Tibial artery (tissue), 4 donors: Measurements from ENCODE around the gene LMOD2.

Source experiments
- DNase-seq, 2 donors: peaks; one replicate each; pipeline ENCODE4 v3.0.0-alpha.2; 2019
- H3K27ac ChIP-seq, 2 donors: fragments of 200-600 bp; sonication (generic) in 1 of 2; 1 replicate in 1 of 2; 2 replicates in 1 of 2; pipeline ENCODE4 v1.5.1; 2018 to 2019; ENCODE audit warnings: mild to moderate bottlenecking in 1 of 2
- H3K27me3 ChIP-seq, 2 donors: fragments of 200-600 bp; sonication (generic) in 1 of 2; one replicate each; pipeline versions ENCODE4 v1.5.1 to v1.6.0; 2016 to 2019
- H3K36me3 ChIP-seq, 3 donors: fragments of 200-600 bp; sonication (generic) in 2 of 3; one replicate each; pipeline ENCODE4 v1.5.1; 2016 to 2019; ENCODE audit warnings: mild to moderate bottlenecking in 2 of 3
- H3K4me1 ChIP-seq, 4 donors: fragments of 200-600 bp; sonication (generic) in 2 of 4; 1 replicate in 3 of 4; 2 replicates in 1 of 4; pipeline ENCODE4 v1.5.1; 2016 to 2019
- H3K4me3 ChIP-seq, 2 donors: fragments of 200-600 bp; sonication (generic) in 1 of 2; 1 replicate in 1 of 2; 2 replicates in 1 of 2; pipeline ENCODE4 v1.5.1; 2018 to 2019; ENCODE audit warnings: mild to moderate bottlenecking in 2 of 2
- H3K9me3 ChIP-seq, 3 donors: fragments of 200-600 bp; sonication (generic) in 1 of 3; one replicate each; pipeline ENCODE4 v1.5.1; 2016 to 2019
- intact Hi-C: fragments of 100-400 bp; cut with DNase I; formaldehyde crosslinking; loops from one replicate; pipeline ENCODE4 v1.15.0; 2023; ENCODE audit warnings: low total_unique reads
- TF ChIP-seq, protein P1 (sequence below), 2 experiments: fragments of 200-600 bp in 1 of 2; fragments of 450-650 bp in 1 of 2; IDR thresholded peaks; one replicate each; pipeline ENCODE4 v1.5.1; 2017 to 2019; ENCODE audit warnings: antibody characterized with exemption in 2 of 2, mild to moderate bottlenecking in 1 of 2, moderate library complexity in 1 of 2

Gene LMOD2

DNA sequence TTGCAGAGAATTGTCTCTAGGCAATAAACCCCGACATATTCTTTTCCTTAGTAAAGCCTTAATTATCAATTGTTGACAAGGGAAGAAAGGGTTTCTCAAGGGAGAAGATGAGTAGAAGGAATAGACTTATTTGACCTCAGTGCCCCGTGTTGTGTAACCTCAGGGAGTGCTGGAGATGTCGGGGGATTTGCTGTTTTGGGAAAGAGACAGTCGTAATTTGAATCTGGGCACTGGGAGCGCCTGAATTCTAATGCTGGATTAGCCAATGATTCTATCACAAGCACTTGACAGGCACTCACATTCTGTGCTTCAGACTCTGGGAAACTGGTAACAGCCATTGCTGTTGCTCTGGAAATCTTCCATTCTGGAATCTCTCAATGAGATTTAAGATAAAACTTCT, 13.8 kb upstream of the LMOD2 start:
- H3K27me3 ChIP-seq = no peaks in the 10 kb centered on the region
- intact Hi-C loops = no loop called here
- no peaks in the 10 kb centered on the region for H3K9me3 ChIP-seq
- TF ChIP-seq, protein P1, sequence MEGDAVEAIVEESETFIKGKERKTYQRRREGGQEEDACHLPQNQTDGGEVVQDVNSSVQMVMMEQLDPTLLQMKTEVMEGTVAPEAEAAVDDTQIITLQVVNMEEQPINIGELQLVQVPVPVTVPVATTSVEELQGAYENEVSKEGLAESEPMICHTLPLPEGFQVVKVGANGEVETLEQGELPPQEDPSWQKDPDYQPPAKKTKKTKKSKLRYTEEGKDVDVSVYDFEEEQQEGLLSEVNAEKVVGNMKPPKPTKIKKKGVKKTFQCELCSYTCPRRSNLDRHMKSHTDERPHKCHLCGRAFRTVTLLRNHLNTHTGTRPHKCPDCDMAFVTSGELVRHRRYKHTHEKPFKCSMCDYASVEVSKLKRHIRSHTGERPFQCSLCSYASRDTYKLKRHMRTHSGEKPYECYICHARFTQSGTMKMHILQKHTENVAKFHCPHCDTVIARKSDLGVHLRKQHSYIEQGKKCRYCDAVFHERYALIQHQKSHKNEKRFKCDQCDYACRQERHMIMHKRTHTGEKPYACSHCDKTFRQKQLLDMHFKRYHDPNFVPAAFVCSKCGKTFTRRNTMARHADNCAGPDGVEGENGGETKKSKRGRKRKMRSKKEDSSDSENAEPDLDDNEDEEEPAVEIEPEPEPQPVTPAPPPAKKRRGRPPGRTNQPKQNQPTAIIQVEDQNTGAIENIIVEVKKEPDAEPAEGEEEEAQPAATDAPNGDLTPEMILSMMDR (IDR thresholded peaks at IDR 0.05) = no peak
- H3K4me3 ChIP-seq = no peak overlapping the region
- no peak overlapping the region for H3K27ac ChIP-seq
- no peaks in the 10 kb centered on the region for H3K36me3 ChIP-seq
- H3K4me1 ChIP-seq = peaks cover 0 to 21% (median 0%) of the 10 kb centered on the region in 4 donors
- no peak for DNase-seq

DNA sequence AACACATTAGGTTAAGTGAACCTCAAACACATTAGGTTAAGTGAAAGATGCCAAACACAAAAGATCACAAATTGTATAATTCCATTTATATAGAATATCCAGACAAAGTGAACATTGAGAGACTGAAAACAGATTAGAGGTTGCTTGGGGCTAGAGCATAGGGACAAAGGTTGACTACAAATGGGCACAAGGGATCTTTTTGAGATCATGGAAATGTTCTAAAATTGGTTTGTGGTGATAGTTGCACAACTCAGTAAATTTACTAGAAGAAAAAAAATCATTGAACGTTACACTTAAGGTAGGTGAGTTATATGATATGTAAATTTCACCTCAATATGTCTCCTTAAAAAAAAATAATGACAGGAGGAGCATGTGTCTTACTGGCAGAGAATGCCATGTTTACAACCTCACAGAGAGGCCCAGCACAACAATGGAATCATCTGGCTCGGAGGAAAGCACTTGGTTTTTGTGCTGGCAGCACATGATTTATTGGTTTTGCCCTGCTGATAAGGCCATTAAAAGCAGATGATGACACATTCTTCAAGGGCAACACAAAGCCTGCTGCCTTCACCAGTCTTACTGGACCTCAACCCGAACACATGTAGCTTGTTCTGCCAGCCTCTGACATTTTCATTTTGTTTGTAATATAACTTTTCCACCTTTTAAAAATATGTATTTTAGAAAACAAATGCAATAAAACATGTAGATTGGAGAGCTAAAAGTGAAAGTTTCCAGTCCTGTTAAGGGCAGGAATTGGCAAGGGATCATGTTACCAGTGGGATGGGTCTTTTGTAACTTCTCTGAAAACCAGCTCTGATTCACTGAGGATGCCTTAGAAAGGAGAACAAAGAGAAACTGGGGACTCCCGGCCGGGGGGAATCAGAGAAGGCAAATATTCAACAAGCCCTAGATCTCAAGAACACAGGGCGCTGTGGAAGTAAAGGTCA, 11.9 kb upstream of the LMOD2 start:
- Histone ChIP-seq H3K4me1 (peaks cover 0 to 21% (median 0%) of the 10 kb centered on the region in 4 donors), H3K9me3 (no peaks in the 10 kb centered on the region), H3K27me3 (no peaks in the 10 kb centered on the region), H3K4me3 (no peak overlapping the region), H3K36me3 (no peaks in the 10 kb centered on the region), H3K27ac (no peak overlapping the region)
- TF ChIP-seq, protein P1 (IDR thresholded peaks at IDR 0.05) = no peak
- intact Hi-C loops = no loop called here
- DNase-seq = no peak

DNA sequence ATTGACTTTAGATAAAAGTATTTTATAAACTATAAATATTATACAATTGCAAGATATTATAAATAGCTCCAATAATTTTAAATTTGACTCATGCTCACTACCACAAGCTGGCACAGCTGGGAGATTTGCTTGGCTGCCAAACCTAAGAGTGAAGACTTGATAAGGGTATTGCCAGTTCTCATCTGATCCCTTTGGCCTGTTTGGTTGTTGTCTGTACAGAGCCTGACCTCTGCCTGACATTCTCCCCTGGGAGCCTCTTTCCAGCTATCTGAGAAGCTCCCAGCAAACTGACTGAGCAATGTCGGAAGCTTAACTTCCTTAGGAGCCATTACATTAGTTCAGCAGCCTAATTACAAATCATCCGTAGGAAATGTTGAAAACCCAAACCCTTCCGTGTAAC, 10.2 kb upstream of the LMOD2 start:
- H3K36me3 ChIP-seq = no peaks in the 10 kb centered on the region
- intact Hi-C loops = no loop called here
- DNase-seq = no peak
- peaks cover 0 to 21% (median 0%) of the 10 kb centered on the region in 4 donors for H3K4me1 ChIP-seq
- H3K27ac ChIP-seq = no peak overlapping the region
- no peaks in the 10 kb centered on the region for H3K27me3 ChIP-seq
- TF ChIP-seq, protein P1 (IDR thresholded peaks at IDR 0.05) = no peak
- H3K9me3 ChIP-seq = no peaks in the 10 kb centered on the region
- no peak overlapping the region for H3K4me3 ChIP-seq

DNA sequence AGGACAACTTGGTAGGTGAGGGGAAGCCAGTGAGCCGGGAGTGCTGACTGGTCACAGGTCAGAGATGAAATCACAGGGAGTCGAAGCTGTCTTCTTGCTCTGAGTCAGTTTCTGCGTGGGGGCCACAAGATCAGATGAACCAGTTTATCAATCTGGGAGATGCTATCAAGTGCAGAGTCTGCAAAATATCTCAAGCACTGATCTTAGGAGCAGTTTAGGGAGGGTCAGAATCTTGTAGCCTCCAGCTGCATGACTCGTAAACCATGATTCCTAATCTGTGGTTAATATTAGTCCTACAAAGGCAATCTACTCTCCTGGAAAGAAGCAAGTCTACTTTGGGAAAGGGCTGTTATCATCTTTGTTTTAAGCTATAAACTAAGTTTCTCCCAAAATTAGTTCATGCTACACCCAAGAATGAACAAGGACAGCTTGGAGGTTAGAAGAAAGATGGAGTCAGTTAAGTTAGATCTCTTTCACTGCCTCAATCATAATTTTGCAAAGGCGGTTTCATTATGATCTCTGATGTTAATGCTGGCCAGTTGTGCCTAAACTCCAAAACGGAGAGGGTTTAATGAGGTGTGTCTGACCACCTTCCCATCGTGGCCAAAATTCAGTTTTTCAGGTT, 8.4 kb upstream of the LMOD2 start:
- peaks cover 0 to 21% (median 0%) of the 10 kb centered on the region in 4 donors for H3K4me1 ChIP-seq
- no peaks in the 10 kb centered on the region for H3K9me3 ChIP-seq
- TF ChIP-seq, protein P1 (IDR thresholded peaks at IDR 0.05) = no peak
- DNase-seq = no peak
- no peak overlapping the region for H3K4me3 ChIP-seq
- no peaks in the 10 kb centered on the region for H3K36me3 ChIP-seq
- intact Hi-C loops = no loop called here
- no peaks in the 10 kb centered on the region for H3K27me3 ChIP-seq
- no peak overlapping the region for H3K27ac ChIP-seq

DNA sequence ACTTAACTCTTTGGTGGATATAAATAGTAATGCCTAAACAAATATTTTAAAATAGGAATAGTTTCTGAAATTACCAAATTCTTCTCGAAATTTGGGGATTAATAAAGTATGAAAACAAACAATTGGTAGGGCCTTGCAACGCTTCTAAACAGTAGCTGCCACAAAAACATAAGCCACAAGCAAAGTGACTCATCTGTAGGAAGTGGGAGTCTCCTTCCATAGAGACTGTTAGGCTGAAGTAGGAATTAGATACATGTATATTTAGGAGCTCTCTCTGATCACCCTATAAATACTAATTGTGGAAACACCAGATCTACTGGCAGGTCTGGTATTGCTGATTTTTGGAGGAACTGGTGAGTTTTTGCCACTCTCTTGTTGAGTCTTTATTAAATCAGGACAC, 5.7 kb upstream of the LMOD2 start:
- H3K27me3 ChIP-seq = no peaks in the 10 kb centered on the region
- H3K9me3 ChIP-seq = no peaks in the 10 kb centered on the region
- H3K36me3 ChIP-seq = no peaks in the 10 kb centered on the region
- H3K27ac ChIP-seq = no peak overlapping the region
- intact Hi-C loops = no loop called here
- DNase-seq = no peak
- TF ChIP-seq, protein P1 (IDR thresholded peaks at IDR 0.05) = no peak
- peaks cover 0 to 8% (median 0%) of the 10 kb centered on the region in 4 donors for H3K4me1 ChIP-seq
- H3K4me3 ChIP-seq = no peak overlapping the region
